NOMO-1 (cell line): ENCODE measurements around the gene ANKRD13B.
"Not testable (repeated sequence)": the region's sequence is repeated elsewhere in the genome, so short reads cannot be mapped to it uniquely, and the experiment has no call there.

ENCODE experiments used
- DNase-seq, 2 experiments: peaks; one replicate each; lab custom pipeline; 2025; ENCODE audit not compliant: unreplicated experiment in 2 of 2; lab: John Stamatoyannopoulos, UW

The ANKRD13B gene

DNA sequence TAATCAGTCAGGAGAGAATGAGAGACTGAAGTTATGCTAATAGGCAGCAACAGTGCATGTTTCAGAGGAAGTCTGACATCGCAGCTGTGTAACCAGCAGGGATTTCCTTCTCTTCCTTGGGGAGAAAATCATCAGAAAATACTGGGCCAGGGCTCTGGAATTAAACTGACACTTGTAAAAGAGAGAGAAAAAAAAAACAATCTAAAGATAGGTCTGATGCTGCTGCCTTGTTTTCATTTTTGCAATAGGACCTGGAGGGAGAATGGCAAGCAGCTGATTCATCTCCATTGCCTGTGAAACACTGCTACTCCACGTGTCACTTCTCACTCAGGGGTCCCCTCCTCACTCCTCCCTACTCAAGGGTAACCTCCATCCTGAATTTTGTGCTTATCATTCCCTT lies 47.5 kb downstream of the ANKRD13B start:
- no peak for DNase-seq

DNA sequence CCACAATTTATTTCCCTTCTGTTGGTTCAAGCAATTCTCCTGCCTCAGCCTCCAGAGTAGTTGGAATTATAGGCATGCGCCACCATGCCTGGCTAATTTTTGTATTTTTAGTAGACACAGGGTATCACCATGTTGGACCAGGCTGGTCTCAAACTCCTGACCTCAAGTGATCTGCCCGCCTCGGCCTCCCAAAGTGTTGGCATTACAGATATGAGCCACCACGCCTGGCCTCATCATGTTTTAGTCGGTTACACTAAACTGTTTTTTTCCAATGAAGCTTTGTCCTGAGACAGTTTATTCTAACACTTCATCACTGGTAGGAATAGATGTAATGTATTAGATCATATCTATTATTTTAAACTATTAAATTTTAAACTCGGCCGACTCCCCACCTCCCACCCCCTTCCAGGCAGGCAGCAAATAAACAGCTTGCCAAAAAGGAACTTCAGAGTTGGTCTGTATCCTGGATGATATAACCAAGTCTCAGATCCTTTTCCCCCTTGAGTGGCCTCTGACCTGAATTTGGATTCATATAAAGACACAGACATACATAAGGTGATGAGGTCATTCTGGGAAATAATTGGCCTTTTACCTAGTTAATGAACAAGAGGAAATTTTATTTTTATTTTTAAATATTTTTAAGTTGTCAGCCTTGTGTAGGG lies 48.2 kb downstream of the ANKRD13B start:
- DNase-seq, result no peak

GRCh38 chr17:29642171-29642611 lies 49.3 kb downstream of the ANKRD13B start:
- no peak for DNase-seq

GRCh38 chr17:29643817-29644160 lies 50.9 kb downstream of the ANKRD13B start:
- DNase-seq, result no peak

GRCh38 chr17:29645515-29646051 lies 52.7 kb downstream of the ANKRD13B start:
- DNase-seq, result no peak

- DNase-seq, result no peak
These were observed 55.1 kb downstream of the ANKRD13B start for GRCh38 chr17:29648005-29648404.

GRCh38 chr17:29649359-29649758 lies 56.4 kb downstream of the ANKRD13B start:
- no peak for DNase-seq

- no peak for DNase-seq
These were observed 57.5 kb downstream of the ANKRD13B start for GRCh38 chr17:29650396-29650795.

- not testable (repeated sequence) for DNase-seq
These were observed 59.0 kb downstream of the ANKRD13B start for GRCh38 chr17:29651913-29652312.

- no peak for DNase-seq
These were observed 60.0 kb downstream of the ANKRD13B start for GRCh38 chr17:29652976-29653375.

- no peak for DNase-seq
These were observed 61.2 kb downstream of the ANKRD13B start for GRCh38 chr17:29653995-29654714.

GRCh38 chr17:29655323-29655722 lies 62.4 kb downstream of the ANKRD13B start:
- DNase-seq, result no peak

- DNase-seq, result no peak
These were observed 66.2 kb downstream of the ANKRD13B start for GRCh38 chr17:29659155-29659554.

GRCh38 chr17:29661213-29661612 lies 68.3 kb downstream of the ANKRD13B start:
- no peak for DNase-seq

DNA sequence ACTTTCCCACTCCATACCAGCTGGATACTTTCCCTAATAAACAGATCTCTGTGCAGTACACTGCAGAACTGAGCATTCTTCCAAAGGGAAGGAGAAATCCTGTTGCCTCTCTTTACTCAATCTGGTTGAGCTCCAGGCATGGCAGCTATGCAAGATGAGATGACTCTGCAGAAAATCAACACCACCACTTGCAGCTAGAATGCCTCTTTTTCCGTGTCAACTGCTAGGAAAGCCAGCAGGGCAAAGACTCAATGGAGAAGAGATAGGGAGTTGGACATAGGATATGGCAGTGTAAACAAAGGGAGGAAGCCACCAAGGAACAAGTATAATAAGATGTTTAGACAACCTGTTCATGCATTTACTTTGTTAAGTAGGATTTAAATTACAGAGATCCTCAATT lies 70.2 kb downstream of the ANKRD13B start:
- DNase-seq, result no peak
